ENCODE results near the gene EPB41L4B.
"Not testable (repeated sequence)": the region's sequence is repeated elsewhere in the genome, so short reads cannot be mapped to it uniquely, and the experiment has no call there.

EPB41L4B gene

DNA sequence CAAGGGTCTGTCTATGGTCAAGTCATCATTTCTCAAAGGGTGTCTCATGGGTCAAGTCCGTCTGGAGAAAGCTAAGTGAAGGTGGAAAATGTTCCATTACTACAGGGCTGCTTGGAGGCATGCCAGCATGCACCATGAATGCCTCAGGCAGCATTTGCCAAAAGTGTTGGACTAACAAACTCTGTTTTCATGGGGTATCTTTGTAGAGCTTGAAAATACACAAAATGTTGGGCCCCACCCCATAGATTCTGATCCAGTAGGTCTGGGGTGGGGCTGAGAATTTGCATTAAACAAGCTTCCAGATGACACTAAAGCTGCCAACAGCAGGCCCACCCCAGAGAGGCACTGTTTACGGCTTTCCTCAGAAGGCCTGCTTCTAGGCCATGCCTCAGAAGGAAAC is 78.8 kb downstream of the EPB41L4B start:
- no peak for DNase-seq

DNA sequence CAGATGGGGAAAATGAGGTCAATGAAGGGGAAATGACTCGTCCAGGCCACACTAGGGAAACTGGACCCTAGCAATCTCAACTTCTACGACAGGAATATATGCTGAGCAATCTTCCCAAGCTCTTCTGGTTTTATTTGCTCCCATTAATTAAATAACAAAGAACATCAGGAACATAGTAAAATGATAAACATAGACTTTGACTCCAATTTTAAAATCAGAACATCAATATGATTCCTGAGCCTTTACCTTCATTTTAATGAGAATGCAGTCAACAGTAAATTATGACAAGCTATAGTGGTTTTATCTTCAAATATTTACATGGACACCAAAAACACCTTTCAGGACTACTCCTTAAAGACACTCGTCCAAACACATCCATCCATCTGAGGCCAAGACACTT is 79.7 kb downstream of the EPB41L4B start:
- DNase-seq = no peak

DNA sequence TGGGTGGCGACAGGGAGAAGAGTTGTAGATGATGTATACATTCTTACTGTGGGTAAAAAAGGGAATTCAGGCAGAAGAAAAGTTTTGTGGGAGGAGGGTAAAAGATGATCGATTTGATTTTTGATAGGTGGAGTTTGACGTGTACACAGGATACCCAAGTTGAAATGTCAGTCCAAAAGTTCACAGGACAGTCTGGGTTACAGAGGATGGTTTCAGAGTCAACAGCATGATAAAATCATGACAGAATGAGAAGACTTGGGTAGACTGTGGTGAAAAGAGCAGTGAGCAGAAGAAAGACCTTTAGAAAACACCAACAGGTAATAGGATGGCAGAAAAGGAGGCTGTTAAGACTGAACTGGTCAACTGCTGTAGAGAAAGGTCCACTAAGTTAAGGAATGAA is 81.6 kb downstream of the EPB41L4B start:
- no peak for DNase-seq

DNA sequence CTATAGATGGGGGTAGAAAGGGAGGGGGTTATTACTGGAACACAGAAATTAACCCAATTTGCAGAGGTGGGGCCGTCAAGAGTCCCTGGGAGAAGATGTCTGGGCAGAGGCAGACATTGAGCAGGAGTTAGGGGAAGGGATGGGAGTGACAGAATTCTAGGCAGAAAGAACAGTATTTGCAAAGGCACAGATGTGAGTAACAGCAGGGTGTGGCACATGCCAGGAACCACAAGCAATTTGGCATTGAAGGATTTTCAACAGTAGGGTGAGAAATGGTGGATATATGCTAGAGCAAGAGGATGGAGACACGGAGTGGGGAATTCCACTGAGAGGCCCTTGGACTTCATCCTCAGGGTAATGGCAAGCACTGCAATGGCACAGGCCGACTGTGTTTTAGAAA is 82.2 kb downstream of the EPB41L4B start:
- DNase-seq = no peak

DNA sequence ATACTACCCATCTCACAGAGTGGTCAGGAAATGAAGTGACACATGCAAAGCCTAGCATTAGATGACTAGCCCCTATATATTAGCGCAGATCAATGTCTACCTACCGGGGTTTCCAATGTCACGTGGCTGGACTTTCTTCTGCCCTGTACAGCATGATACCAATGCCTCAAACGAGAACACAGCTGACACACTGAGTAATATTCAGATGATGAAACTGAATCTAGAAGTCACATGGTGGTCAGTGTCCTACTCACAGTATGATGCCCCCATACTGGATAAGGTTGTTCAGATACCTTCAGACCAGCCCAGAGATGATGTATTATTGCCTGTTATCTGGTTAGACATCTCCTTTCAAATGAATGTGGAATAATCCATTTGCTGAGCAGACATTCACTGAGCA is 82.7 kb downstream of the EPB41L4B start:
- DNase-seq = no peak

DNA sequence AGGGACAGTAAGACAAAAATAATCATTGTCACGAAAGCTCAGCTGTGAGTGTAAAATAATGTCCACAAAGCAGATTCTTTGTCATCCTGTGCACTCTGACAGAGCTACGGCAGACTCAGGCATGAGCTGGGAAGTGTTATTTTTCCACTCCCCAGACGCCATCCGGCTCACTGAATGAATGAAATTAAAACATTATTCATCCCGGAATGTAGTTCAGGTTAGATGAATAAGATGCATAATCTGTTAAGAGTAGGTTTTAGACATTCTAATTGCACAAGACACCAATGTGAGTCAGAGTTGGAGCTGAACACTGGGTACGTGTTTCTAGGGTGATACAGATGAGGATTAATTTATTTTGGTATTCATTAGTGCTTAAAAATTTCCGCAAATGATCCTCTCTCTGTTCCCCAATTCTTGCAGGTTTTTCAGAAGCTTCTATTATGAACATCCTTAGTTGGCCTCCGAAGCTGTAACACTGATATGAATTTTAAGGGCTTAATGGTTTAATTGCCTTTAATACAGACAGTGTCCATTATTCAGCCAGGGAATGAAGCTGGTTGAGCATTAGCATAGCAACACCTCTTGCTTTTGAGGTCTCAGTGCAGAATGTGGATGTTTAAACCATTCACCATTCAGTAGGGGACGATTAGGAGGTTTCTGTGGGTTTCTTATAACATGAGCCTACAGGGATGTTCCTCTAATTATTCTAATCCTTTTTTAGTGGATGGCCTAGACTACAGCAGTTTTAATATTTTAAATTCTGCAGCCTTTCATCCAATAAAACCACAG is 88.2 kb downstream of the EPB41L4B start:
- DNase-seq = no peak

DNA sequence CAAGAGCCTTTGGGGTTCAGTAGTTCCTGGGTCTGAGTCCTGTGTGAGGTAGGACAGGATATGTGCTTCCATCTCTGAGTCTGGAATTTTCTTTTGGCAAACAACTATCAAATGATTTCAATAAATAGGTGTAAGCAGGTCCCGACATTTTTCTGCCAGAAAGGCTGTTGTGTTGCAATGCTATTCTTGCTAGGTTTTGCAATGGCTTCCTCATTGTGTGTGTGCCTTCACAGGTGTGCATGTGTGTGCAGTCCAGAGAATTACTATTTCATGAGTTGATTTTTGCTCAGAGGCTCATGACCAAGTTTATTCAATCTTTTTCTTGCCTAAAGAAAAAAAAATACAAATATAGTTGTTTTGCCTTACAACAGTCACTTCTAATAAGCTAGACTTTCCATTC is 89.3 kb downstream of the EPB41L4B start:
- no peak for DNase-seq

DNA sequence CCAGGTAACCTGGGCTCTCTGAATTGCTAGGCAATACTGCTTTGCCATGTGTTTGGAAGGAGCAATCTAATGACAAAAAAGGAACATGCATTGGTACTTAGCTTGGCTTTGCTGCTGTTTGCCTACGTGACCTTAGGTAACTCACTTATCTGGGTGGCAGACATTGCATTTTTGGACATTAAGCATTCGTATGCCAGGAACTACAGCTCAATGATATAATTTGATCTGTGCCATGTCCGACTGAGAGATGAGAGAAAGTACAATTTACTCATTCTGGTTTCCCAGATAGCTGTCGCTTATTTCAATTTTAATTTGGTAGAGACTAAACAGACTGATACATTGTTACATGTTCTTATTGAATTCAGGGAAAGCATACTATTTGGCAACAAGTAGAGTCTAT is 90.6 kb downstream of the EPB41L4B start:
- DNase-seq = no peak

DNA sequence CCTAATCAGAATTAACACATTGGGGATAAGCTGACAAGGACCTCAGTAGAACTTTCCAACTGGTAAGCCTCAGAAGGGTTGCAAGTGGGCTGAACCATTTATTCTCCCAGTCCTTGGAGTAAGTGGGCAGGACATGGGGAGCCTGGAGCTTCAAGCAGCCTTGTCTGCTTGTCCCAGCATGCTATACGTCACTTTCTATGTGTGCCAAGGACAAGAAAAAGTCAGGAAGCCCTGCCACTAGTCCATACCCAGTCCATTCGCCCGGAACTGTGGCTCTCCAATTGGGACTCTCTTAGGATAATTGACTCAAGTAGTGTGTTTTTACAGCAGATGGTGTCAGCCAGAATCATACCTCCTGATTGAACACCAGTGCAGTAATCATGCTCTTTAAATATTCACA is 91.2 kb downstream of the EPB41L4B start:
- DNase-seq = no peak

DNA sequence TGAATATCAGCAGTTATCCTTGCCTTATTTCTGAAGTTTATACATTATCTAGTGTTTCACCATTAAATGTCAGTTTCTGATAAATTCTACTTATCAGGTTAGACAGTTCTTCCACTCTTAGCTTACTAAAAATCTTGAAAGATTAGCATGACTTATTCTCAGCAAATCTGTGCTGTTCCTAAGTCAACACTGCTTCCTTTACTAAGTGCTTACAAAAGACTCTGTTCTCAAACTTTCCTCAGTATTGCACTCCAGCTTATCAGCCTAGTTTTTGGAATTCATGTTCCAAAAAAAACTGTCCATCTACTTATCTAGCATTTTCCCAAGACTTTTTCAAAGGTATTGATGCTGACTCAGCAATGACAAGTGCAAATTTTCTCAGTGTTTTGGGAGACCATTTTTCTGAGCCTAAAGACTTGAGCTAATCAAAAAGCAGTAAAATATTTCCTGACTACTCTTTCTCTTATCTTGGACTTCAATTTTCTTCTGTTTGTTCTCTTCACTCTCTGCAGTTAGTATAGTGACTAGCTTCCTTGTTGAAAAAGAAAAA is 92.7 kb downstream of the EPB41L4B start:
- no peak for DNase-seq

DNA sequence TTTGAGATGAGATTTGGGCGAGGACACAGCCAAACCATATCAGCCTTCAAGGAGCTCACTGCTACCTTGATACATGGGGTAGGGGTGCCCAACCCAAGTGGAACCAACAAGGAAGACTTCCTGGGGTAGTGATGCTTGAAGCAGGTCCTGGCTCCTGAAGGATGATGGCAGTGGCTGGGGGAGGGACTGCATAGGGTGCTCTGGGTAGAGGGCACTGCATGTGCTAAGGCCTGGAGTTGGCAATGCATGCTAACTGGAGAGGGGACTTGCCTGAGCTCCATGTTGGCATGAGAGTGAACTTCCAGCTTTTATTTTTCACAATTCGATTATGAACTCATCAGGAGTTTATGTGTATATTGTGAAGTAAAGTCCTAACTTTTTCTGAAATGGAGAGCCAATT is 95.2 kb downstream of the EPB41L4B start:
- no peak for DNase-seq

DNA sequence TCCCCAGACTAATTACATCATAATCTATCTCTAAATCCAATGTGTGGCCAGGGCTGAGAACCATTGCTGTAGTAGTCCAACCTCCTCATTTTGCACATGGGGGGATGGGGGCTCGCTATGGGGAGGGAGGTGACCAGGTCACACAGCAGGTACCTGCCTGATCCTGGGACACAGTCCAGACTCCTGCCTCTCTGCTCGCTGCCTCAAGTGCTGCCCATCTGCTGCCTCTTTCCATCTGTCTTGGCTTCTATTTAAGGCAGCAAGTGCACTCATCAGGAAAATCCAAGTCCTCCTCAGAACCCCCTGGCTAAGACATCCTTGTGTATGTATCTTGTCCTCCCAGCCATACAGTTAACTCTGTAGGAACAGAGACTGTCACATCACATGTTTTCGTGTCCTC is 96.1 kb downstream of the EPB41L4B start:
- DNase-seq = no peak

DNA sequence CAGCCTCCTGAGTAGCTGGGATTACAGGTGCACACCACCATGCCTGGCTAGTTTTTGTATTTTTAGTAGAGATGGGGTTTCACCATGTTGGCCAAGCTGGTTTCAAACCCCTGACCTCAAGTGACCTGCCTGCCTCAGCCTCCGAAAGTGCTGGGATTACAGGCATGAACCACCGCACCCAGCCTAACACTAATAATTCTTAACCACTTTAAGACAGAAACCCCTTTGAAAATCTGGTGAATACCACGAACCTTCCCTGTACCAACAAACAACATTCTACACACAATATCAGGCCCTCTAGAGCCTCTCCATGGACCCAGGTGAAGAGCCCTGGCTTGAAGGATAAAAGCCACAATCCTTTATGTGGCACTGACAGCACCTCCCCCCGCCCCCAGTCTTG is 102.6 kb downstream of the EPB41L4B start:
- DNase-seq = not testable (repeated sequence)

DNA sequence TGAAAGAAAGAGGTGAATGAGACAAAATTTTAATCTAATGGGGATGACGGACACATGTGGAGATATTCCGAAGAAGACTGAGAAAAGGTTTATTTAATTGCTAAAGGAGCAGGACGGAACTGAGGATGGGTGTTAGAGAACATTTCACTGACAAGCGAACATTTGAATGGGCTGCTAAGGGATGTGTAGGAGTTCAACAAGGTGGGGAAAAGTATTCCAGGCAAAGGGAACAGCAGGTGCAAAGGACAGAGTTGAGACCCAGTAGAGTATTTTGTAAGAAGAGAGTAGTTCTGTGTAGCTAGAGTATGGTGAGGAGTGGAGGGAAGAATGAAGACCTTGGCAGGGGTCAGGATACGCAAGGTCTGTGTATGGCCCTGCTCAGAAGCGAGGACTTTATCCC is 106.4 kb downstream of the EPB41L4B start:
- DNase-seq = no peak

DNA sequence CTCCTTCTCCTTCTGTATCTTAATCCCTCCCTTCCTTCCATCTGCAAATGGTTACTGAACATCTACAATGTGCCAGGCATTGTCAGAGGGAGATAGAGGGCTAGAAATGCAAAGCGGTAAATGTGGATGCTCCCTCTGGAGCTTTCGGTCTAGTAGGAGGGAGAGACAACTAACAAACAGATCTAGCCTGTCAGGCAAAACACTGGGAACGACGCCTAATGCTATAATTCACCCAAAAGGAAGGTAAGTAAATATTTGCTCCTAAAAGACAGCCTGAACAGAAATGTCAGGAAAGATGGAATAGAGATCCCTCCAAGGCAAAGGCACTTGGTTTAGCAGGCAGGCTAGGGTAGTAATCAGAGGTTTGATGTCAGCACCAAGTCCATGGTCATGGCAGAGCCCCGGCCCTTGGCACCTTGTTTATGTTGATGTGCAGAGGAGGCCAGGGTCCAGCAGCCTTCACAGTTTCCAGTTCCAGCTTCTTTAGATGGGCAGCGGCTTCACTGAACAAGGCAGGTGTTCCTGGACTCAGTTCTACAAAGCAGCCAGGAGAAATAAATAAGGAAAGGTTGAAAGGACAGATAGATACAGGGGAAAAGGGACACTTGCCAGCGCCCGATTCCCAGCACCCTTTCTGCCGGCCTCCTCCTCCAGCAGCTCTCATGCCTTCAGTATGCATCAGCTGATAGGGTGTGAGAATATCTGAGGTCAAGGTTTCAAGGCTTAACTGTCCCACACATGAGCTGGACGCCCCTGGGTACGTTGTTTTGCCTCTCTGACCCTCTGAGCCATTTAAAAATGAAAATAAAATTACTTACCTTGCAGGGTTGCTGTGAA is 107.4 kb downstream of the EPB41L4B start:
- DNase-seq = no peak

DNA sequence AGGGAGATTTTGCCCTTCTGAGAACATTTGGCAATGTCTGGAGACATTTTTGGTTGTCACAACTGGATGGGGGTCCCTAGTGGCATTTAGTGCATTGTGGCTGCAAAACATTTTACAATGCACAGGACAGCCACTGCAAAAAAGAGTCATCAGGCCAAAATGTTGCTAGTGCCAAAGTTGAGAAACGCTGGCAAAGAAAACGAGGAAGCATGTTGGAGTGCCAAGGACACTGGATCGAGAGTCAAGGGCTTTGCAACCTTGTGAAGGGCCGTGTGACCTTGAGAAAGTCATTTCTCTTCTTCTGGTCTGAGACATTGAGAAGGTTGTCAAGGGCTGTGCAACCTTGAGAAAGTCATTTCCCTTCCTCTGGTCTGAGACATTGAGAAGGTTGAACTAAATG is 108.1 kb downstream of the EPB41L4B start:
- no peak for DNase-seq

DNA sequence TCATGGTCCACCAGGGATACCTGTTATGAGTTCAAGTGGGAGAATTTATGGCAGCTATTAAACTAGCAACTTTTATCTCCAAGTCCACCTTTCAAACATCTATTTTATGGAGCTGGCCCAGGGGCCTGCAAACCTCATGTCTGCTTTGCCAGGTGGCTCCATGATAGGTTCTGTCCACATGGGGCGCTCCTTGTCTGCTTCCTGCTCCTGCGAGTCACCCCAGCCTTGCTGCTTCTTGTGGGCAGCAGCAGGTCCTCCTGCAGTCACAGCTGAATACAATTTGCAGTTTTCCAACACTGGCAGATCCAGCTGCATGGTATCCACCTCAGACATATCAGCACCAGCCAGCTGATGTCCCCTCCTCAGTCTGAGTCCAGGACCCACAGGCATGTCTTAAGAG is 114.2 kb downstream of the EPB41L4B start:
- DNase-seq = no peak

DNA sequence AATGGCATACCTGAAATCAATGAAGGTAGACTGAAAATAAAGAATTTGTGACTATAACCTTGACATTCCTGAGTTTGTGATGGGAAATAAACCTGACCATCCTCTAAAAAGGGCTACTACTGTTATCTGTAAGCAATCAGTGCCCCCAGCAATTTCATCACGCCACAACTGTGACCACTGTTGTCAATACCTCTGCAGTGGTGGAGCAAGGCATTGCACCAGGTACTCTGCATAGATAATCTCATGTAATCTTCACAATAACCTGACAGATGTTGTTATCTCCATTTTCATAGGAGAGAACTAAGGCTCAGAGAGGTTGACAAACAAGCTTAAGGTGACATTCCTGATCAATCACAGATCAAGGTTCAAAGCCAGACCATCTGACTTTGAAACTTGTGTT is 115.3 kb downstream of the EPB41L4B start:
- DNase-seq = no peak

DNA sequence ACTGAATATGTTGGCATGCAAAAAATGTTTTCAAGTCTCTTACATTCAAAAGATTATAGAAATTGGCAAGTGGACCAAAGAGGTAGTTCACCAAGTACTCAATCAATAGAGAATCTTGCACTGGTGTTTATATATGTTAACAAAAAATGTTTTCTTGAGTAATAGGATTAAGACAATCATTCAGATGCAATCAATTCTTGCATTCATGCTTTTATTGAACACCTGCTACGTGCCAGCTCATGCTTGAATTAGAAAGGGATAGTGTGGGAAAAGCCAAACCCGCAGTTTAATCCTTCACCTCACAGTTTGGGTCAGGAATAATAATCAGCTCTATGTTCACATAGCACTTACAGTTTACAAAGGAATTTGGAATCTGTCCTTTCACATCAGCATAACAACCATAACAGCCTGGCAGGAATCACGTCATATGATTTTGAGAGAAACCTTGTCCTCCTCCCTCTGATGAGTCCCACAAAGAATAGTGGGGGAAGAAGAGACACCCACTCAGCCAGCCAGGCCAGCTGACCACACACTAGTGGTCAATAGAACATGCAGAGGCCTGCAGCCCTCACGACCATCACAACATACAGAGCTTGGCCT is 117.0 kb downstream of the EPB41L4B start:
- DNase-seq = no peak

DNA sequence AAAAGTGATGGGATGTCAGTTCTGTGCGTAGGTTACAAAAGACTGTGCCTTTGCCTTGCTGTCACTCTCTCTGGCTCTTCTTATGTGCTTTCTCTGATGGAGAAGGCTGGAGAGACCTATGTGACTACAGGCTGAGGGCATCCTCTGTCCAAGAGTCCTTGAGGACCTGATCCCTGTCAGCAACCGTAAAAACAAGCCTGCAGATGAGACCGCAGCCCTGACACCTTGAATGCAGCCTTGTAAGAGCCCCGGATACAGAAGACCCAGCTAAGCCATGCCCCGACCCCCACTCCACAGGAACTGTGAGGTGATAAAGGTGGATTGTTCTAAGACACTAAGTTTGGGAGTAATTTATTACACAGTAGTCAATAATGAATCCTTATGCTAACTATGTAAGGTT is 121.2 kb downstream of the EPB41L4B start:
- DNase-seq = no peak

DNA sequence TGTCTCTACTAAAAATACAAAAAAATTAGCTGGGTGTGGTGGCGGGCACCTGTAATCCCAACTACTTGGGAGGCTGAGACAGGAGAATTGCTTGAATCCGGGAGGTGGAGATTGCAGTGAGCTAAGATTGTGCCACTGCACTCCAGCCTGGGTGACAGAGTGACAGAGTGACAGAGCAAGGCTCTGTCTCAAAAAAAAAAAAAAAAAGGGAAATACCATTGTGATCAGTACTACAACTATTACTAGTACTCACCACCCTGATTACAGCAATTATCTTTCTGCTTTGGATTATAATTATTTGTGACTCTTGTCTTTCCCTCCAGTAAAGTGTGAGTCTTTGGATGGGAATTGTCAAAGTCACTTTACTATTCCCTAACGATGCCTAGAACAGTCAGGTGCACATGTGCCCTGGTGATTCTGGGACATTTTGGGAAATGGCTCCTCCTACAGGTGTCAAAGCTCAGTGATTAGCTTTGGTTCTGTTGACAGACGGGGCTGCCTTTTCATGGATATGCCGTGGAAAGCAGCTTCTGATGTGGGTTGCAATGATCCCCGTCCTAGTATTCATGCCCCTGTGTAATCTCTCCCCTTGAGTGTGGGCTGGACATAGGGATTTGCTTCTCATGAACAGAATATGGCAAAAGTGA is 122.0 kb downstream of the EPB41L4B start:
- no peak for DNase-seq

DNA sequence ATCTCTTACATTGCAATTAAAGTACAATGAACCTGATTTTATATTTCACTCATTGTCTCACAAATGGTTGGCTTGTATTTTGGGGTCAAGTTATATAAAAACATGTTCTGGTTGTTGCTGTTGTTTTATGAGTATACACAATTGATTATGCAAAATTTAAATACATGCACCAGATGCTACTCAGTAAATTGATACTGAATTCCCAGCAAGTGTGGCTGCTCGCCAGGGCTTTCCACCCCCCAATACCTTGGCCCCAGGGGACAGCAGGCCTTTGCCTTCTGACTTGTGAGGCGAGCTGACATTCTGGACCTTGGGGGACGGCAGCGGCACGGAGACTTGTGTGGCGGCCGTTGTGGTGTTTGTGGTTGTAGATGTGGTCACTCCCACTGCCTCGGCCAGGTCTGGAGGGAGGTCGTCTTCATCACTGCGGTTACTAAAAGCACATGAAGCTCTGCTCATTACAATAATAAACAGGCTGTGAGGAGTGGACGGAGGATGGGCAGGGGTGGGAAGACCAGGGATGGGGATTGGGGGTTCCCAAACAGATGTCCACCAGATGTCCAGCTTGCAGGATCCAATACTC is 126.8 kb downstream of the EPB41L4B start:
- no peak for DNase-seq
